Activated CD4-positive, alpha-beta T cell treated with anti-CD3 and anti-CD28 coated beads for 36 hours (primary cell): ENCODE measurements around the gene TALDO1. TPM values are rescaled to one million over a fixed set of nuclear protein-coding genes. Genes with fewer than 3 reads are reported as not detected.

Experiments
- ATAC-seq: fragments of 200-7000 bp; cut with Tn5 transposase; one replicate; pipeline ENCODE4 v1.10.0; 2021; ENCODE audit warnings: mild to moderate bottlenecking, moderate library complexity
- CTCF ChIA-PET: fragments of 350-600 bp; sonication (Branson Sonifier 250); formaldehyde crosslinking; loops from one replicate; lab custom pipeline; 2021; ENCODE audit warnings: antibody characterized with exemption; lab: Charles Lee
- POLR2A ChIA-PET: fragments of 350-600 bp; sonication (Branson Sonifier 250); formaldehyde crosslinking; loops from one replicate; lab custom pipeline; 2021; ENCODE audit warnings: antibody characterized with exemption, inconsistent platforms; lab: Charles Lee
- DNase-seq: peaks from one replicate; pipeline ENCODE4 v3.0.0-alpha.2; 2020
- H3K27ac Mint-ChIP-seq: one replicate; pipeline ENCODE4 v1.8.0; 2021; ENCODE audit warnings: mixed read lengths
- H3K27me3 Mint-ChIP-seq: one replicate; pipeline ENCODE4 v1.8.0; 2021; ENCODE audit warnings: mixed read lengths
- H3K36me3 Mint-ChIP-seq: one replicate; pipeline ENCODE4 v1.8.0; 2021; ENCODE audit warnings: low read depth, mixed read lengths
- H3K4me1 Mint-ChIP-seq: one replicate; pipeline ENCODE4 v1.8.0; 2021; ENCODE audit warnings: mixed read lengths
- H3K4me3 Mint-ChIP-seq: one replicate; pipeline ENCODE4 v1.8.0; 2021; ENCODE audit warnings: mild to moderate bottlenecking, moderate library complexity, mixed read lengths
- H3K9me3 Mint-ChIP-seq: one replicate; pipeline ENCODE4 v1.8.0; 2021; ENCODE audit warnings: low read depth, mixed read lengths
- intact Hi-C, 2 experiments: fragments of 100-400 bp; cut with DNase I in 1 of 2; cut with micrococcal nuclease in 1 of 2; formaldehyde crosslinking; loops; one replicate each; pipeline versions ENCODE4 v1.14.2 to v1.15.1; 2022 to 2024; cut with DNase I, micrococcal nuclease
- total RNA-seq, 2 experiments: library from RNA; stranded (reverse); gene quantifications; one replicate each; pipeline ENCODE4 v1.2.3, GENCODE V29; 2021

The TALDO1 gene
- total RNA-seq, 2 experiments from 2014 or later = 239 to 246 TPM

DNA sequence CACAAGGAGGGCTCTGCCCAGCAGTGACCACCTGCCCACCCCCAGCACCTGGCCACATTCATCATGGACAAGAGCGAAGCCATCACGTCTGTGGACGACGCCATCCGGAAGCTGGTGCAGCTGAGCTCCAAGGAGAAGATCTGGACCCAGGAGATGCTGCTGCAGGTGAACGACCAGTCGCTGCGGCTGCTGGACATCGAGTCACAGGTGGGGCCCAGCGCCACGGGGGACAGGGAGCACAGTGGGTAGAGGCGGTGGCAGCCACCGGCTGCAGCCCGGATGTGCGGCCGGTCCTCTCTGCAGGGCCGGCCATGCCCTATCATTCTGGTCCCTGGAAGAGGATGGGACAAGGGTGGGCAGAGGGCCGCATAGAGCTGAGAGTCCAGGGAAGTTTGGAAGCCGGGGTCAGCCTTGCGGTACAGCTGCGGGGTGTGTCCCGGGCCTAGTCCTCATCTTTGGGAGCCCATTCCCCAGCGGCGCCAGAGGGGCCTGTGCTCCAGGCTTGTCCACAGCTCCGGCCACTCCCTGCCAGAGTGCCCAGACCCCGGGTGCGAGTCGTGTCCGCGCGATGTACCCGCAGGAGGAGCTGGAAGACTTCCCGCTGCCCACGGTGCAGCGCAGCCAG lies 27.1 kb upstream of the TALDO1 start:
- Mint-ChIP-seq H3K36me3 (no peaks in the 10 kb centered on the region), H3K4me3 (no peak overlapping the region), H3K27me3 (peaks cover 25% of the 10 kb centered on the region), H3K27ac (no peak overlapping the region), H3K4me1 (peaks cover 10% of the 10 kb centered on the region), H3K9me3 (peaks cover 2% of the 10 kb centered on the region)
- CTCF ChIA-PET = interaction anchor here (1.2 kb wide), 1 partner anchor 20 kb away, joined by 5 read pairs; no protein-coding TSS in a partner anchor
- intact Hi-C loops = loop anchor here (5.0 kb wide), 2 partner anchors 58 to 183 kb away; partner anchors contain the start of genes HRAS (in 1 of the 2) and LRRC56 (in 1 of the 2)
- ATAC-seq (no peak), DNase-seq (no peak)
- POLR2A ChIA-PET = no interaction called here

DNA sequence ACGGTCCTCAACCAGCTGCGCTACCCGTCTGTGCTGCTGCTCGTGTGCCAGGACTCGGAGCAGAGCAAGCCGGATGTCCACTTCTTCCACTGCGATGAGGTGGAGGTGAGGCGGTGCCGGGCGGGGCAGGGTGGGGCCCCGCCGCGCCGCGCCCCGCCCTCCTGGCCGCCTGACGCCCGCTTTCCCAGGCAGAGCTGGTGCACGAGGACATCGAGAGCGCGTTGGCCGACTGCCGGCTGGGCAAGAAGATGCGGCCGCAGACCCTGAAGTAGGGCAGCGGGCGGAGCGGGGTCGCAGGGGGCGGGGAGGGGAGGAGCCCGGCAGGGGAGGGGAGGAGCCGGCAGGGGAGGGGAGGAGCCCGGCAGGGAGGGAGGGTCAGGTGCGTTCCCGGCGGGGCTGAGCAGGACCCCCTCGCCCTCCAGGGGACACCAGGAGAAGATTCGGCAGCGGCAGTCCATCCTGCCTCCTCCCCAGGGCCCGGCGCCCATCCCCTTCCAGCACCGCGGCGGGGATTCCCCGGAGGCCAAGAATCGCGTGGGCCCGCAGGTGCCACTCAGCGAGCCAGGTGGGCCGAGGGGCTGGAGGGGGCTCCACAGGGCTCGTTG lies 26.5 kb upstream of the TALDO1 start:
- no peaks in the 10 kb centered on the region for H3K36me3 Mint-ChIP-seq
- DNase-seq = peak; percentile 44
- intact Hi-C loops = loop anchor here (5.0 kb wide), 2 partner anchors 58 to 183 kb away; partner anchors contain the start of genes HRAS (in 1 of the 2) and LRRC56 (in 1 of the 2)
- H3K9me3 Mint-ChIP-seq = no peaks in the 10 kb centered on the region
- H3K4me1 Mint-ChIP-seq = peaks cover 12% of the 10 kb centered on the region
- ATAC-seq = peak; percentile 41
- ChIA-PET POLR2A (no interaction called here), CTCF (interaction anchor here (0.8 to 1.2 kb wide), 2 partner anchors 21 to 166 kb away, joined by 4 to 5 read pairs; no protein-coding TSS in a partner anchor)
- no peak overlapping the region for H3K4me3 Mint-ChIP-seq
- H3K27me3 Mint-ChIP-seq = peaks cover 25% of the 10 kb centered on the region
- H3K27ac Mint-ChIP-seq = no peak overlapping the region

DNA sequence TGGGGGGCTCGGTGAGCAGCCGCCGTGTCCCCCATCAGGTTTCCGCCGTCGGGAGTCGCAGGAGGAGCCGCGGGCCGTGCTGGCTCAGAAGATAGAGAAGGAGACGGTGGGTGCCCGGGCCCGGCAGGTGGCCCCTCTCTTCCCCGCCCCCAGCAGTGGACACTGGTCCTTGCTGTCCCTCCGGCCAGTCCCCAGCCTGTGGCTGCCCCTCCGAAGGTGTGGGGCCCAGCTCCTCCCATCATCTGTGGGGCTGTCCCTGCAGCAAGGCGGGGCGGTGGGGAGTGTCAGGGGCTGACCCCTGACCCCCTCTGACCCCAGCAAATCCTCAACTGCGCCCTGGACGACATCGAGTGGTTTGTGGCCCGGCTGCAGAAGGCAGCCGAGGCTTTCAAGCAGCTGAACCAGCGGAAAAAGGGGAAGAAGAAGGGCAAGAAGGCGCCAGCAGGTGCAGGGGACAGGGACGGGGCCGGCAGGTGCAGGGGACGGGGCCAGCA lies 26.0 kb upstream of the TALDO1 start:
- intact Hi-C loops = loop anchor here (5.0 kb wide), 2 partner anchors 59 to 184 kb away; partner anchors contain the start of genes HRAS (in 1 of the 2) and LRRC56 (in 1 of the 2)
- peaks cover 25% of the 10 kb centered on the region for H3K27me3 Mint-ChIP-seq
- no peaks in the 10 kb centered on the region for H3K9me3 Mint-ChIP-seq
- no peak for ATAC-seq
- peaks cover 12% of the 10 kb centered on the region for H3K4me1 Mint-ChIP-seq
- no peaks in the 10 kb centered on the region for H3K36me3 Mint-ChIP-seq
- DNase-seq = no peak
- POLR2A ChIA-PET = no interaction called here
- no peak overlapping the region for H3K27ac Mint-ChIP-seq
- CTCF ChIA-PET = interaction anchor here (0.6 to 1.8 kb wide), 5 partner anchors 23 to 167 kb away, joined by 3 to 6 read pairs (median 4); no protein-coding TSS in a partner anchor
- H3K4me3 Mint-ChIP-seq = no peak overlapping the region

DNA sequence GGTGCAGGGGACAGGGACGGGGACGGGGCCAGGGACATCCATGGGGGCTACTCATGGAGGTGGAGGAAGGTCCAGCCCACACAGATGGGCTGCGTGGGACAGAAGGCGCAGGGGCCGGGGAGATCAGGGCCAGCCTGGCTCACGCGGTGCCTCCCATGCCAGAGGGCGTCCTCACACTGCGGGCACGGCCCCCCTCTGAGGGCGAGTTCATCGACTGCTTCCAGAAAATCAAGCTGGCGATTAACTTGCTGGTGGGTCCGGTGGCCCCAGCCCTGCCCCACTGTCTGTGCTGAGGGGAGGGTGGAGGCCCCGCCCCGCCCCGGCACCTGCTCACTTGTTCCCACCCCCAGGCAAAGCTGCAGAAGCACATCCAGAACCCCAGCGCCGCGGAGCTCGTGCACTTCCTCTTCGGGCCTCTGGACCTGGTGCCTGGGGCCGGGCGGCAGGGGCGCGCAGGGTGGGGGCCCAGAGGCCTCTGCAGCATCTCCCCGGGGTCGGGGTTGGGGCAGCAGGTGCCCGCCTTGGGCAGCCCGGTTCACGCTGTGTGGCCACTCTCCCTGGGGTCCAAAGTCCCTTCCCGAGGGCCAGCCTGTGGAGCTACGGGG lies 25.4 kb upstream of the TALDO1 start:
- CTCF ChIA-PET = interaction anchor here (0.6 to 1.8 kb wide), 8 partner anchors 15 to 166 kb away, joined by 3 to 6 read pairs (median 3); partner anchors contain the start of gene EPS8L2
- ATAC-seq = peak; percentile 53
- H3K27me3 Mint-ChIP-seq = peaks cover 25% of the 10 kb centered on the region
- H3K9me3 Mint-ChIP-seq = no peaks in the 10 kb centered on the region
- H3K27ac Mint-ChIP-seq = no peak overlapping the region
- no peak overlapping the region for H3K4me3 Mint-ChIP-seq
- intact Hi-C loops = loop anchor here (2.0 to 5.0 kb wide), 3 partner anchors 60 to 185 kb away; partner anchors contain the start of genes HRAS (in 1 of the 2) and LRRC56 (in 1 of the 2)
- peaks cover 12% of the 10 kb centered on the region for H3K4me1 Mint-ChIP-seq
- no peaks in the 10 kb centered on the region for H3K36me3 Mint-ChIP-seq
- POLR2A ChIA-PET = no interaction called here
- DNase-seq = peak; percentile 73

GRCh38 chr11:722346-722811 lies 24.9 kb upstream of the TALDO1 start:
- CTCF ChIA-PET = interaction anchor here (0.7 to 1.8 kb wide), 6 partner anchors 16 to 167 kb away, joined by 3 to 6 read pairs (median 4); partner anchors contain the start of gene EPS8L2
- intact Hi-C loops = loop anchor here (2.0 to 5.0 kb wide), 3 partner anchors 60 to 185 kb away; partner anchors contain the start of genes HRAS (in 1 of the 2) and LRRC56 (in 1 of the 2)
- H3K9me3 Mint-ChIP-seq = no peaks in the 10 kb centered on the region
- no peak overlapping the region for H3K4me3 Mint-ChIP-seq
- no peak overlapping the region for H3K27ac Mint-ChIP-seq
- H3K4me1 Mint-ChIP-seq = peaks cover 12% of the 10 kb centered on the region
- H3K36me3 Mint-ChIP-seq = no peaks in the 10 kb centered on the region
- no peak for DNase-seq
- no peak for ATAC-seq
- POLR2A ChIA-PET = no interaction called here
- H3K27me3 Mint-ChIP-seq = peaks cover 25% of the 10 kb centered on the region

DNA sequence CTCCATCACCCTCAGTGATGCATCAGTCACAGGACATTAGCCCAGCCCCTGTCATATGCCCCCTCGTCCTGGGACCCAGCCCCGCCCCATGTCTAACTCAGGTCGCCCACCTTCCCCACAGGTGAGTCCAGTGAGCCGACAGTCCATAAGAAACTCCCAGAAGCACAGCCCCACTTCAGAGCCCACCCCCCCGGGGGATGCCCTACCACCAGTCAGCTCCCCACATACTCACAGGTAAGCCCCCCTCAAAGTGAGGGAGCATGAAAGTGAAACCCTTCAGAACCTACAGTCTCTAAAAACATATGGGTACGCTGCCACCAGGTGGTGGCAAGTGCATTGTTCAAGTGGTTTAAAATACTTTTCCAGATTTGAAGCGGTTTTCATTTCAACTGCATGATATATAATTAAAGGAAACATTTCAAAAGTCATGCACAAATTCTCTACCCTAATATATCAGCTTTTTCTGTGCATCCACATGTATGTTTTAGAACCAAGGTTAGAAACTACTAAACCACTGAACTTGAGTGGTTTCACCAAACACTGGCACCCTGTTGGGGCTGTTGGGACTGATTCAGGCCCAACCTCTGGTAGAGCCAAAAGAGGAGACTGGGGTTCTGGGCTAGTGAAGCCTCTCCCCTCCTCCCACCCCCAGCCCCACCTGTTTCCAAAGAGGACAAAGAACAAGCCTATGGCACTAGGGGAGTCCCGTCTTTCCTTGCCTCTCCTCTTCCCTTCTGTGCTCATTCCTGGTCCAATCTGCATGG lies 24.0 kb upstream of the TALDO1 start:
- Mint-ChIP-seq H3K4me1 (peaks cover 12% of the 10 kb centered on the region), H3K9me3 (no peaks in the 10 kb centered on the region), H3K36me3 (no peaks in the 10 kb centered on the region), H3K4me3 (no peak overlapping the region), H3K27ac (no peak overlapping the region), H3K27me3 (peaks cover 25% of the 10 kb centered on the region)
- POLR2A ChIA-PET = no interaction called here
- CTCF ChIA-PET = interaction anchor here (0.9 to 1.9 kb wide), 7 partner anchors 17 to 168 kb away, joined by 3 to 6 read pairs (median 4); partner anchors contain the start of genes EPS8L2 and TMEM80
- intact Hi-C loops = loop anchor here (1.0 to 5.0 kb wide), 6 partner anchors 27 to 186 kb away; partner anchors contain the start of genes HRAS (in 1 of the 2) and LRRC56 (in 1 of the 2)
- DNase-seq (peak; percentile 72), ATAC-seq (peak; percentile 31)

DNA sequence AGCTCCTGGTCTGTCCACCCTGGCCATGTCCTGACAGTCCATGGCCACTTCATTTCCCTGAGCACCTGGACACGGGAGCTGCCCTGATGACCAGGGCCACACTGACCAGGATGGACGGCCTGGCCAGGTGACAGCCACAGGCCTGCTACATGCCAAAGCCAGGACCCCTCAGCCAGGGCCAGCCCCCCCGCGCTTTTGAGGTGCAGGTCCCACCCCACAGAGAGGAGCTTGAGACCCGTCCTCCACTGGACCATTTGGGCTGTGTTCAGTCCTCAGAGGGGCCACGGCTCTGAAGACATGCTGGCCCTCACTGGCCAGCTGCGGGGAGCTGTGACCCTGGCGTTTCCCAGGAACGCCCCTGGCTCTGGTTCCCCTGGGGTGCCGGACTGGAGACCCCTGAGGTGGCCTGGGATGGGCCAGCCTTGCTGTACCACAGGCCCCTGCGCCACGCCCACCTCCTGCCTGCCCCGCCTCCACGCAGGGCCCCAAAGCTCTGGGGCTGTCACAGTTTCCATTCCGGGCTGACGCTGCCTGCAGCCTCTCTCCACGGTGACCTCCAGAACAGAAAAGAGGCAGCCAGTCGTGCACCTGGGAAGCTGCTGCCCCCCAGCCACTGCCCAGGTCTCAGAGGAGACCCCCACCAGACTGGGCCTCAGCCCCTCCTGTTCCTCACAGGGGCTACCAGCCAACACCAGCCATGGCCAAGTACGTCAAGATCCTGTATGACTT lies 23.1 kb upstream of the TALDO1 start:
- CTCF ChIA-PET = interaction anchor here (0.6 to 2.9 kb wide), 7 partner anchors 23 to 169 kb away, joined by 3 to 15 read pairs (median 4); partner anchors contain the start of genes TALDO1 and TMEM80
- Mint-ChIP-seq H3K27ac (no peak overlapping the region), H3K4me1 (peaks cover 12% of the 10 kb centered on the region), H3K27me3 (peaks cover 24% of the 10 kb centered on the region), H3K4me3 (no peak overlapping the region), H3K36me3 (no peaks in the 10 kb centered on the region), H3K9me3 (no peaks in the 10 kb centered on the region)
- intact Hi-C loops = loop anchor here (5.0 kb wide), 2 partner anchors 62 to 187 kb away; partner anchors contain the start of genes HRAS (in 1 of the 2) and LRRC56 (in 1 of the 2)
- ATAC-seq = no peak
- POLR2A ChIA-PET = interaction anchor here (0.9 kb wide), 1 partner anchor 53 kb away, joined by 3 read pairs; no protein-coding TSS in a partner anchor
- DNase-seq = peak; percentile 53

DNA sequence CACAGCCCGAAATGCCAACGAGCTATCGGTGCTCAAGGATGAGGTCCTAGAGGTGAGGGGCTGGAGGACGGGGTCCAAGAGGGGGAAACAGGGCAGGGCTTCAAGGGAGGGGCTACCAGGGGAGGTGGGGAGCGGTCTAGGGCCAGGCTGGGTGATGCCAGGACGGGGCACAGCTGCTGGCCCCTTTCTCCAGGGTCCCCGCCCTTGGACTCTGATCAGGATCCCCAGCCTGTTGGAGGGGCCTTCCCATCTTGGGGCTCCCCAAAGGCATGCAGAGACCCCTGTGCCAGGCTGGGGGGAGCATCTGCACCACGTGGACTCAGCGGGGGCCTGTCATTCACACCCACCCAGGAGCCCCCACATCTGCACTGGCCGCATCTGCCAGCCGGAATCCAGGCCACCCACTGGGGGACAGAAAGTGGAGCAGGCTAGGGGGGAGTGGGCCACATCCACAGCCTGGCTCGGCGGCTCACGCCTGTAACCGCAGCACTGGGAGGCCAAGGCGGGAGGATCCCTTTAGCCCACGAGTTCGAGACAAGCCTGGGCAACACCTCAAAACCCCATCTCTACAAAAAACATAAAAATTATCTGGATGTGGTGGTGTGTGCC lies 22.4 kb upstream of the TALDO1 start:
- H3K9me3 Mint-ChIP-seq = no peaks in the 10 kb centered on the region
- DNase-seq (no peak), ATAC-seq (no peak)
- H3K36me3 Mint-ChIP-seq = no peaks in the 10 kb centered on the region
- no peak overlapping the region for H3K27ac Mint-ChIP-seq
- ChIA-PET CTCF (interaction anchor here (1.3 to 2.9 kb wide), 6 partner anchors 23 to 168 kb away, joined by 3 to 15 read pairs (median 5); partner anchors contain the start of genes TALDO1 and TMEM80), POLR2A (interaction anchor here (0.9 kb wide), 1 partner anchor 52 kb away, joined by 3 read pairs; no protein-coding TSS in a partner anchor)
- peak overlapping the region; percentile 26 for H3K4me3 Mint-ChIP-seq
- intact Hi-C loops = loop anchor here (5.0 kb wide), 3 partner anchors 33 to 188 kb away; partner anchors contain the start of genes HRAS (in 1 of the 2) and LRRC56 (in 1 of the 2)
- H3K4me1 Mint-ChIP-seq = peaks cover 12% of the 10 kb centered on the region
- H3K27me3 Mint-ChIP-seq = peaks cover 21% of the 10 kb centered on the region

DNA sequence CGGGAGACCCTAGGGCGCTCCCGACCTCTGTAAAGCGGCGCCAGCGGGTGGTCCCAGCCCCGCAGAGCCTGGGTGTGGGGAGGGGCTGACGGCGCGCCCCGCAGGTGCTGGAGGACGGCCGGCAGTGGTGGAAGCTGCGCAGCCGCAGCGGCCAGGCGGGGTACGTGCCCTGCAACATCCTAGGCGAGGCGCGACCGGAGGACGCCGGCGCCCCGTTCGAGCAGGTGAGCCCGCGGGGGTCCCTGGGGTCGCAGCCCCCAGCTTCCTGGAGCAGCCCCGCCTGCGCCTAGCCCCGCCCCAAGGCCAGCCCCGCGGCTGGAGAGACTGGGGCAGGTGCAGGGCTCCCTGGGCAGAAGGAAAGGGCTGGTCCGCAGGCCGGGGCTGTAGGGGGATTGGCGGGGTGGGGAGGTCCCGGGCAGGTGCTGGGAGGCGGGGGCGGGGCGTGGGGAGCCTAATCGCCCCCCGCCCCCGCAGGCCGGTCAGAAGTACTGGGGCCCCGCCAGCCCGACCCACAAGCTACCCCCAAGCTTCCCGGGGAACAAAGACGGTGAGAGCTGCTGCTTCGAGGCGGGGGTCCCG lies 21.6 kb upstream of the TALDO1 start:
- ChIA-PET POLR2A (interaction anchor here (0.6 to 0.7 kb wide), 2 partner anchors 50 to 110 kb away, joined by 3 to 6 read pairs; no protein-coding TSS in a partner anchor), CTCF (interaction anchor here (0.6 to 2.9 kb wide), 16 partner anchors 9 to 220 kb away, joined by 3 to 15 read pairs (median 4); partner anchors contain the start of genes TALDO1 and TMEM80)
- Mint-ChIP-seq H3K4me3 (peak overlapping the region; percentile 36), H3K4me1 (peaks cover 12% of the 10 kb centered on the region), H3K27me3 (peaks cover 18% of the 10 kb centered on the region), H3K9me3 (no peaks in the 10 kb centered on the region), H3K27ac (no peak overlapping the region), H3K36me3 (no peaks in the 10 kb centered on the region)
- DNase-seq = no peak
- ATAC-seq = no peak
- intact Hi-C loops = loop anchor here in 1 of 2 experiments (5.0 kb wide), 1 partner anchor 33 kb away; no protein-coding TSS in a partner anchor
